CD4-positive, alpha-beta memory T cell (primary cell): ENCODE data around the gene IL17REL. TPM values are rescaled to one million over a fixed set of nuclear protein-coding genes. Genes with fewer than 3 reads are reported as not detected.

Source experiments
- CTCF ChIA-PET: fragments of 350-600 bp; sonication (Branson Sonifier 250); formaldehyde crosslinking; loops from one replicate; lab custom pipeline; 2021; ENCODE audit warnings: inconsistent platforms; ENCODE audit not compliant: partially characterized antibody; lab: Charles Lee
- POLR2A ChIA-PET: fragments of 350-600 bp; sonication (Branson Sonifier 250); formaldehyde crosslinking; loops from one replicate; lab custom pipeline; 2021; ENCODE audit not compliant: partially characterized antibody; lab: Charles Lee
- DNase-seq, 5 donors: peaks; one replicate each; pipeline versions ENCODE4 v3.0.0 to v3.0.0-alpha.2; 2020 to 2022; ENCODE audit warnings: mixed read lengths in 1 of 5
- H3K27ac ChIP-seq: one replicate; pipeline ENCODE4 v1.7.0; 2013; ENCODE audit warnings: low read depth, low read length
- H3K27me3 ChIP-seq: 2 replicates; pipeline ENCODE4 v1.7.0; 2013; ENCODE audit warnings: mild to moderate bottlenecking, low read length, moderate library complexity; ENCODE audit not compliant: insufficient read depth
- H3K36me3 ChIP-seq: 2 replicates; pipeline ENCODE4 v1.7.0; 2013; ENCODE audit warnings: mild to moderate bottlenecking, low read length, moderate library complexity; ENCODE audit not compliant: insufficient read depth
- H3K4me1 ChIP-seq: 2 replicates; pipeline ENCODE4 v1.7.0; 2013; ENCODE audit warnings: mild to moderate bottlenecking, low read length, moderate library complexity; ENCODE audit not compliant: insufficient read depth
- H3K4me3 ChIP-seq, 2 donors: one replicate each; pipeline ENCODE4 v1.7.0; 2013; ENCODE audit warnings: low read length in 2 of 2, mild to moderate bottlenecking in 1 of 2
- H3K9me3 ChIP-seq, 2 donors: one replicate each; pipeline ENCODE4 v1.7.0; 2013; ENCODE audit warnings: low read length in 2 of 2, control low read depth in 1 of 2; ENCODE audit not compliant: control insufficient read depth in 1 of 2
- H3K27ac Mint-ChIP-seq, 7 donors: one replicate each; pipeline ENCODE4 v1.8.0; 2020 to 2021; ENCODE audit warnings: mixed read lengths in 7 of 7, mild to moderate bottlenecking in 6 of 7, inconsistent platforms in 3 of 7, moderate library complexity in 3 of 7
- H3K27me3 Mint-ChIP-seq, 2 donors: one replicate each; pipeline ENCODE4 v1.8.0; 2020 to 2021; ENCODE audit warnings: mixed read lengths in 2 of 2
- H3K36me3 Mint-ChIP-seq, 2 donors: one replicate each; pipeline ENCODE4 v1.8.0; 2020 to 2021; ENCODE audit warnings: mixed read lengths in 2 of 2, inconsistent platforms in 1 of 2, mild to moderate bottlenecking in 1 of 2
- H3K4me1 Mint-ChIP-seq, 4 donors: one replicate each; pipeline ENCODE4 v1.8.0; 2020 to 2021; ENCODE audit warnings: mixed read lengths in 4 of 4, mild to moderate bottlenecking in 1 of 4
- H3K4me3 Mint-ChIP-seq, 8 donors: one replicate each; pipeline ENCODE4 v1.8.0; 2020 to 2021; ENCODE audit warnings: mixed read lengths in 8 of 8, mild to moderate bottlenecking in 7 of 8, moderate library complexity in 6 of 8, inconsistent platforms in 3 of 8
- H3K9me3 Mint-ChIP-seq, 8 donors: one replicate each; pipeline ENCODE4 v1.8.0; 2020 to 2021; ENCODE audit warnings: mixed read lengths in 8 of 8, mild to moderate bottlenecking in 5 of 8, inconsistent platforms in 3 of 8, moderate library complexity in 1 of 8
- intact Hi-C: fragments of 100-400 bp; cut with micrococcal nuclease; formaldehyde crosslinking; loops from one replicate; pipeline ENCODE4 v1.15.1; 2023
- polyA plus RNA-seq, 2 donors: library from polyadenylated mRNA; unstranded; fragments of 300-500 nt; fragmentation: Illumina TruSeq; gene quantifications; one replicate each; pipeline ENCODE4 v1.2.3, GENCODE V29; 2021
- total RNA-seq, 2 experiments: library from RNA; stranded (reverse); gene quantifications; one replicate each; pipeline ENCODE4 v1.2.3, GENCODE V29; 2021

The IL17REL gene
- total and polyA plus RNA-seq, 4 experiments from 2014 or later = not detected

GRCh38 chr22:49953680-49954344 lies 58.8 kb downstream of the IL17REL start:
- H3K27ac Mint-ChIP-seq = no peak overlapping the region
- intact Hi-C loops = no loop called here
- no peaks in the 10 kb centered on the region for H3K27me3 Mint-ChIP-seq
- Histone ChIP-seq H3K9me3 (no peaks in the 10 kb centered on the region), H3K4me3 (no peak overlapping the region), H3K4me1 (no peaks in the 10 kb centered on the region), H3K36me3 (no peaks in the 10 kb centered on the region), H3K27ac (no peak overlapping the region), H3K27me3 (no peaks in the 10 kb centered on the region)
- H3K4me3 Mint-ChIP-seq = no peak overlapping the region
- no peaks in the 10 kb centered on the region for H3K9me3 Mint-ChIP-seq
- ChIA-PET CTCF (no interaction called here), POLR2A (interaction anchor here (2.7 kb wide), 1 partner anchor 13 kb away, joined by 9 read pairs; no protein-coding TSS in a partner anchor)
- no peaks in the 10 kb centered on the region for H3K36me3 Mint-ChIP-seq
- peaks cover 0 to 5% (median under 1%) of the 10 kb centered on the region in 4 donors for H3K4me1 Mint-ChIP-seq
- no peak for DNase-seq

- no peaks in the 10 kb centered on the region for H3K4me1 ChIP-seq
- no peak for DNase-seq
- Mint-ChIP-seq H3K27ac (no peak overlapping the region), H3K4me3 (no peak overlapping the region), H3K27me3 (no peaks in the 10 kb centered on the region), H3K36me3 (no peaks in the 10 kb centered on the region), H3K9me3 (no peaks in the 10 kb centered on the region), H3K4me1 (peaks cover 0 to 3% (median 0%) of the 10 kb centered on the region in 4 donors)
- H3K4me3 ChIP-seq = no peak overlapping the region
- ChIA-PET CTCF (no interaction called here), POLR2A (interaction anchor here (2.7 kb wide), 1 partner anchor 13 kb away, joined by 9 read pairs; no protein-coding TSS in a partner anchor)
- no peaks in the 10 kb centered on the region for H3K27me3 ChIP-seq
- H3K36me3 ChIP-seq = no peaks in the 10 kb centered on the region
- no peaks in the 10 kb centered on the region for H3K9me3 ChIP-seq
- intact Hi-C loops = no loop called here
- no peak overlapping the region for H3K27ac ChIP-seq
These were observed 59.4 kb downstream of the IL17REL start for GRCh38 chr22:49953027-49953679.

GRCh38 chr22:49951986-49952896 lies 60.3 kb downstream of the IL17REL start:
- Histone ChIP-seq H3K4me1 (no peaks in the 10 kb centered on the region), H3K9me3 (no peaks in the 10 kb centered on the region), H3K27me3 (no peaks in the 10 kb centered on the region), H3K4me3 (no peak overlapping the region), H3K27ac (no peak overlapping the region), H3K36me3 (no peaks in the 10 kb centered on the region)
- no peak for DNase-seq
- no peaks in the 10 kb centered on the region for H3K36me3 Mint-ChIP-seq
- no peak overlapping the region for H3K4me3 Mint-ChIP-seq
- ChIA-PET POLR2A (interaction anchor here (1.6 to 2.7 kb wide), 4 partner anchors 9 to 19 kb away, joined by 3 to 17 read pairs (median 7); partner anchors contain the start of gene PIM3), CTCF (no interaction called here)
- no peaks in the 10 kb centered on the region for H3K27me3 Mint-ChIP-seq
- no peaks in the 10 kb centered on the region for H3K4me1 Mint-ChIP-seq
- intact Hi-C loops = no loop called here
- H3K27ac Mint-ChIP-seq = peak overlapping the region in 1 of 7 donors; percentile 25
- no peaks in the 10 kb centered on the region for H3K9me3 Mint-ChIP-seq

GRCh38 chr22:49951678-49951985 lies 60.9 kb downstream of the IL17REL start:
- H3K9me3 ChIP-seq = no peaks in the 10 kb centered on the region
- H3K27me3 ChIP-seq = no peaks in the 10 kb centered on the region
- H3K27ac ChIP-seq = no peak overlapping the region
- Mint-ChIP-seq H3K27me3 (no peaks in the 10 kb centered on the region), H3K4me1 (peaks cover 0 to 4% (median 0%) of the 10 kb centered on the region in 4 donors), H3K27ac (no peak overlapping the region), H3K4me3 (no peak overlapping the region), H3K9me3 (no peaks in the 10 kb centered on the region), H3K36me3 (no peaks in the 10 kb centered on the region)
- POLR2A ChIA-PET = interaction anchor here (1.6 to 2.7 kb wide), 4 partner anchors 9 to 19 kb away, joined by 3 to 17 read pairs (median 7); partner anchors contain the start of gene PIM3
- no peak for DNase-seq
- intact Hi-C loops = no loop called here
- H3K4me3 ChIP-seq = no peak overlapping the region
- CTCF ChIA-PET = no interaction called here
- H3K36me3 ChIP-seq = no peaks in the 10 kb centered on the region
- peaks cover under 1% of the 10 kb centered on the region for H3K4me1 ChIP-seq

- H3K27ac Mint-ChIP-seq = no peak overlapping the region
- Histone ChIP-seq H3K27me3 (no peaks in the 10 kb centered on the region), H3K36me3 (no peaks in the 10 kb centered on the region), H3K9me3 (no peaks in the 10 kb centered on the region), H3K4me1 (peaks cover 6% of the 10 kb centered on the region), H3K4me3 (no peak overlapping the region), H3K27ac (no peak overlapping the region)
- no peaks in the 10 kb centered on the region for H3K9me3 Mint-ChIP-seq
- no peaks in the 10 kb centered on the region for H3K36me3 Mint-ChIP-seq
- CTCF ChIA-PET = no interaction called here
- H3K4me3 Mint-ChIP-seq = no peak overlapping the region
- peaks cover 0 to 9% (median 1%) of the 10 kb centered on the region in 4 donors for H3K4me1 Mint-ChIP-seq
- H3K27me3 Mint-ChIP-seq = no peaks in the 10 kb centered on the region
- no peak for DNase-seq
- POLR2A ChIA-PET = interaction anchor here (1.6 to 2.7 kb wide), 4 partner anchors 10 to 20 kb away, joined by 3 to 17 read pairs (median 7); partner anchors contain the start of gene PIM3
- intact Hi-C loops = no loop called here
These were observed 61.4 kb downstream of the IL17REL start for GRCh38 chr22:49951000-49951677.

- POLR2A ChIA-PET = interaction anchor here (1.6 kb wide), 2 partner anchors 14 to 21 kb away, joined by 3 to 5 read pairs; no protein-coding TSS in a partner anchor
- Mint-ChIP-seq H3K9me3 (peaks cover 0 to 4% (median 0%) of the 10 kb centered on the region in 8 donors), H3K27me3 (no peaks in the 10 kb centered on the region), H3K4me3 (no peak overlapping the region), H3K27ac (no peak overlapping the region), H3K4me1 (peaks cover 4 to 15% (median 6%) of the 10 kb centered on the region in 4 donors), H3K36me3 (no peaks in the 10 kb centered on the region)
- no peak overlapping the region for H3K27ac ChIP-seq
- H3K4me3 ChIP-seq = no peak overlapping the region
- CTCF ChIA-PET = no interaction called here
- no peaks in the 10 kb centered on the region for H3K36me3 ChIP-seq
- no peaks in the 10 kb centered on the region for H3K9me3 ChIP-seq
- intact Hi-C loops = no loop called here
- H3K27me3 ChIP-seq = no peaks in the 10 kb centered on the region
- peaks cover 12% of the 10 kb centered on the region for H3K4me1 ChIP-seq
- no peak for DNase-seq
These were observed 62.1 kb downstream of the IL17REL start for GRCh38 chr22:49950396-49950994.
